HepG2 (cell line): ENCODE measurements around the gene ZNF763. TPM values are rescaled to one million over a fixed set of nuclear protein-coding genes. Genes with fewer than 3 reads are reported as not detected.

Experiments
- ARID2 ChIP-seq: sonication (generic); formaldehyde crosslinking; IDR thresholded peaks from 2 replicates; pipeline ENCODE4 v1.8.1; 2022; ENCODE audit warnings: mild to moderate bottlenecking, missing genetic modification reagents, borderline replicate concordance
- E2F5 ChIP-seq: sonication (generic); formaldehyde crosslinking; conservative IDR thresholded peaks from 2 replicates; pipeline ENCODE4 v1.4.0; 2020; ENCODE audit warnings: missing genetic modification reagents
- ERF ChIP-seq: IDR thresholded peaks from 2 replicates; pipeline ENCODE4 v1.6.1; 2018; ENCODE audit warnings: missing biosample characterization, missing genetic modification reagents
- FOXO1 ChIP-seq: sonication (generic); formaldehyde crosslinking; IDR thresholded peaks from 2 replicates; pipeline ENCODE4 v1.4.0; 2020; ENCODE audit warnings: missing genetic modification reagents
- GATAD2A ChIP-seq: IDR thresholded peaks from 2 replicates; pipeline ENCODE4 v1.6.1; 2016
- HNRNPK ChIP-seq: fragments of 200-400 bp; formaldehyde crosslinking; IDR thresholded peaks from 2 replicates; pipeline ENCODE4 v1.6.1; 2018; ENCODE audit warnings: low read length, low read depth, moderate library complexity, mild to moderate bottlenecking; ENCODE audit not compliant: poor library complexity, severe bottlenecking
- HOXA5 ChIP-seq: sonication (generic); formaldehyde crosslinking; IDR thresholded peaks from 2 replicates; pipeline ENCODE4 v1.4.0; 2020; ENCODE audit warnings: missing genetic modification reagents
- JUN ChIP-seq: sonication (generic); formaldehyde crosslinking; IDR thresholded peaks from 2 replicates; pipeline ENCODE4 v1.4.0; 2020; ENCODE audit warnings: mild to moderate bottlenecking, missing genetic modification reagents
- MAF1 ChIP-seq: sonication (generic); formaldehyde crosslinking; IDR thresholded peaks from 2 replicates; pipeline ENCODE4 v1.5.0; 2020; ENCODE audit warnings: missing genetic modification reagents, borderline replicate concordance
- MXD3 ChIP-seq: IDR thresholded peaks from 2 replicates; pipeline ENCODE4 v1.6.1; 2016; ENCODE audit warnings: mild to moderate bottlenecking, missing biosample characterization, missing genetic modification reagents
- NPAS2 ChIP-seq: sonication (generic); formaldehyde crosslinking; IDR thresholded peaks from 2 replicates; pipeline ENCODE4 v1.8.0; 2022; ENCODE audit warnings: mild to moderate bottlenecking, missing genetic modification reagents, borderline replicate concordance
- NR2C2 ChIP-seq: sonication (generic); formaldehyde crosslinking; IDR thresholded peaks from 2 replicates; pipeline ENCODE4 v1.4.0; 2020; ENCODE audit warnings: missing genetic modification reagents, mild to moderate bottlenecking, moderate library complexity, borderline replicate concordance
- RARA ChIP-seq: IDR thresholded peaks from 2 replicates; pipeline ENCODE4 v1.6.1; 2016; ENCODE audit warnings: missing genetic modification reagents, missing compliant biosample characterization
- RBAK ChIP-seq: sonication (generic); formaldehyde crosslinking; IDR thresholded peaks from 2 replicates; pipeline ENCODE4 v1.5.1; 2020; ENCODE audit warnings: mild to moderate bottlenecking, missing genetic modification reagents
- RNF2 ChIP-seq: fragments of 450-650 bp; conservative IDR thresholded peaks from 2 replicates; pipeline ENCODE4 v1.6.1; 2016; ENCODE audit warnings: low read depth
- RORA ChIP-seq: sonication (generic); formaldehyde crosslinking; IDR thresholded peaks from 2 replicates; pipeline ENCODE4 v1.5.0; 2020; ENCODE audit warnings: mild to moderate bottlenecking, missing genetic modification reagents, moderate library complexity
- SMC3 ChIP-seq: IDR thresholded peaks from 2 replicates; pipeline ENCODE4 v1.6.1; 2011; ENCODE audit warnings: low read length, improper control_type of control experiment
- TFDP2 ChIP-seq: sonication (generic); formaldehyde crosslinking; IDR thresholded peaks from 2 replicates; pipeline ENCODE4 v1.4.0; 2020; ENCODE audit warnings: missing genetic modification reagents
- XRCC5 ChIP-seq: fragments of 200-400 bp; formaldehyde crosslinking; optimal IDR thresholded peaks from 2 replicates; pipeline ENCODE3; 2017; ENCODE audit warnings: mild to moderate bottlenecking, low read length
- YEATS2 ChIP-seq: sonication (generic); formaldehyde crosslinking; IDR thresholded peaks from 2 replicates; pipeline ENCODE4 v1.4.0; 2020; ENCODE audit warnings: missing genetic modification reagents, borderline replicate concordance
- ZBTB1 ChIP-seq: sonication (generic); formaldehyde crosslinking; IDR thresholded peaks from 2 replicates; pipeline ENCODE4 v1.4.0; 2020; ENCODE audit warnings: missing genetic modification reagents, borderline replicate concordance
- ZBTB7B ChIP-seq: sonication (generic); formaldehyde crosslinking; IDR thresholded peaks from 2 replicates; pipeline ENCODE4 v1.4.0; 2020; ENCODE audit warnings: missing genetic modification reagents
- ZEB1 ChIP-seq: IDR thresholded peaks from 2 replicates; pipeline ENCODE4 v1.6.1; 2012; ENCODE audit warnings: mild to moderate bottlenecking, low read depth, inconsistent platforms; ENCODE audit not compliant: insufficient replicate concordance
- ZFX ChIP-seq: sonication (generic); formaldehyde crosslinking; IDR thresholded peaks from 2 replicates; pipeline ENCODE4 v1.4.0; 2020; ENCODE audit warnings: mild to moderate bottlenecking, low read depth, missing genetic modification reagents, moderate library complexity
- ZNF160 ChIP-seq: sonication (generic); formaldehyde crosslinking; IDR thresholded peaks from 2 replicates; pipeline ENCODE4 v1.8.0; 2022; ENCODE audit warnings: mild to moderate bottlenecking, inconsistent platforms, missing genetic modification reagents
- ZNF343 ChIP-seq: sonication (generic); formaldehyde crosslinking; IDR thresholded peaks from 2 replicates; pipeline ENCODE4 v1.4.0; 2020; ENCODE audit warnings: mild to moderate bottlenecking, missing genetic modification reagents
- ZNF446 ChIP-seq: sonication (generic); formaldehyde crosslinking; IDR thresholded peaks from 2 replicates; pipeline ENCODE4 v1.5.0; 2020; ENCODE audit warnings: mild to moderate bottlenecking, missing genetic modification reagents
- ZNF546 ChIP-seq: sonication (generic); formaldehyde crosslinking; conservative IDR thresholded peaks from 2 replicates; pipeline ENCODE4 v1.8.1; 2023; ENCODE audit warnings: mild to moderate bottlenecking, missing genetic modification reagents
- ZNF550 ChIP-seq: sonication (generic); formaldehyde crosslinking; IDR thresholded peaks from 2 replicates; pipeline ENCODE4 v1.4.0; 2020; ENCODE audit warnings: mild to moderate bottlenecking, missing genetic modification reagents, borderline replicate concordance
- ZNF660 ChIP-seq: sonication (generic); formaldehyde crosslinking; IDR thresholded peaks from 2 replicates; pipeline ENCODE4 v1.5.1; 2020; ENCODE audit warnings: mild to moderate bottlenecking, low read depth, missing genetic modification reagents, borderline replicate concordance
- ZNF672 ChIP-seq: sonication (generic); formaldehyde crosslinking; IDR thresholded peaks from 2 replicates; pipeline ENCODE4 v1.8.1; 2022; ENCODE audit warnings: missing genetic modification reagents
- ZNF788 ChIP-seq: sonication (generic); formaldehyde crosslinking; IDR thresholded peaks from 2 replicates; pipeline ENCODE4 v1.5.0; 2020; ENCODE audit warnings: mild to moderate bottlenecking, missing genetic modification reagents, borderline replicate concordance
- ZNF839 ChIP-seq: sonication (generic); formaldehyde crosslinking; IDR thresholded peaks from 2 replicates; pipeline ENCODE4 v1.4.0; 2020; ENCODE audit warnings: missing genetic modification reagents, mild to moderate bottlenecking, borderline replicate concordance
- polyA plus RNA-seq, 8 experiments: library from polyadenylated mRNA; depleted of rRNA in 3 of 8; stranded (reverse) in 7 of 8; unstranded in 1 of 8; fragments of >200 nt; fragmentation: Illumina TruSeq in 4 of 8; extraction: Trizol in 4 of 8; gene quantifications; 2 replicates each; pipeline versions ENCODE4 v1.2.1 to v1.2.3, GENCODE V29; 2011 to 2016; ENCODE audit warnings: low read depth in 4 of 8, missing spikeins in 1 of 8, mixed read lengths in 1 of 8; ENCODE audit not compliant: insufficient read depth in 1 of 8
- total RNA-seq, 5 experiments: library from RNA; depleted of rRNA; stranded (reverse); fragments of >200 nt; fragmentation: Illumina TruSeq; extraction: Trizol; gene quantifications; 2 replicates each; pipeline ENCODE4 v1.2.3, GENCODE V29; 2016; ENCODE audit warnings: low read depth in 1 of 5

The ZNF763 gene
- total and polyA plus RNA-seq, 2 of the 13 experiments (the other 11 are each of a cell fraction or from before 2014, with no cell fraction given), result 0.08 to 0.42 TPM

DNA sequence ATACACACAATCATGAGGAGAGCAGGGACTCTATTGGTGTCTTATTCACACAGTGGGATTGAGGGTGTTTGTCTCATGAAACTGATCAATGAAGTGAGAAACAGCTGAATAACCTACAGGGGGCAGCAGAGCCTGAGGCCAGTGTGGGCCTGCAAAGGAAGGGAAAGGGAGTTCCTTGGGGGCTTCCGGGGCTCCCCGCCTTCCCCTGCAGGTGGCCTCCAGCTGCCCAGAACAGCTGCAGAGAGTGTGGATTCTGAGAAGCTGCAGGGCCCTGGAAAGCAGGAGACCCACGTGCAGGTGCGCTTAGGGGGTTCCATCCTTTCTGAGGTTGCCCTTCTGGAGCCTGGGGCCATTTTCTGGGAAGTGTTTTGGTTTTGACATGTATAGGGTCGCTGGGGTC is 20.1 kb downstream of the ZNF763 start (continued):
- TF ChIP-seq XRCC5 (peak; percentile 60), YEATS2 (CRISPR knock-in tag) (peak; percentile 32; the same call in 1 of the 2 replicates), ZNF839 (CRISPR knock-in tag) (no peak), ZNF660 (no peak), E2F5 (CRISPR knock-in tag) (no peak), ZNF160 (CRISPR knock-in tag) (no peak), ZNF343 (no peak), RORA (CRISPR knock-in tag) (no peak), ZBTB7B (CRISPR knock-in tag) (peak; percentile 57; the same call in 1 of the 2 replicates), RARA (CRISPR knock-in tag) (no peak), NR2C2 (CRISPR knock-in tag) (no peak), ZEB1 (no peak), GATAD2A (0 out of 2 replicates have a peak, but pooled peaks have one; percentile 51), RNF2 (no peak), JUN (CRISPR knock-in tag) (no peak), NPAS2 (CRISPR knock-in tag) (no peak), ARID2 (CRISPR knock-in tag) (no peak), ZNF550 (CRISPR knock-in tag) (no peak), RBAK (CRISPR knock-in tag) (no peak), ZNF546 (CRISPR knock-in tag) (no peak), HNRNPK (no peak), MXD3 (CRISPR knock-in tag) (no peak), ZFX (CRISPR knock-in tag) (peak; percentile 48; the same call in 1 of the 2 replicates), SMC3 (peak; percentile 25; the same call in 1 of the 2 replicates), TFDP2 (CRISPR knock-in tag) (no peak), FOXO1 (CRISPR knock-in tag) (0 out of 2 replicates have a peak, but pooled peaks have one; percentile 15), ZNF672 (CRISPR knock-in tag) (no peak), ZNF446 (CRISPR knock-in tag) (no peak), ZNF788 (CRISPR knock-in tag) (no peak), HOXA5 (CRISPR knock-in tag) (no peak), ZBTB1 (CRISPR knock-in tag) (no peak), ERF (CRISPR knock-in tag) (peak; percentile 51; the same call in 1 of the 2 replicates), MAF1 (CRISPR knock-in tag) (no peak)
